Left renal pelvis (tissue), 4 donors: ENCODE measurements around the gene KCTD12. TPM values are rescaled to one million over a fixed set of nuclear protein-coding genes. Genes with fewer than 3 reads are reported as not detected.

ENCODE experiments used
- DNase-seq, 4 donors: peaks; one replicate each; pipeline ENCODE4 v3.0.0-alpha.2; 2013; ENCODE audit warnings: low read depth in 4 of 4, low spot score in 3 of 4
- polyA plus RNA-seq, 4 donors: library from polyadenylated mRNA; unstranded; fragments of 120-200 nt; gene quantifications; one replicate each; pipeline ENCODE4 v1.2.1, GENCODE V29; 2013; ENCODE audit not compliant: insufficient read length in 4 of 4

Gene KCTD12
- polyA plus RNA-seq, 4 donors: 90.1 to 218 (median 121) TPM

DNA sequence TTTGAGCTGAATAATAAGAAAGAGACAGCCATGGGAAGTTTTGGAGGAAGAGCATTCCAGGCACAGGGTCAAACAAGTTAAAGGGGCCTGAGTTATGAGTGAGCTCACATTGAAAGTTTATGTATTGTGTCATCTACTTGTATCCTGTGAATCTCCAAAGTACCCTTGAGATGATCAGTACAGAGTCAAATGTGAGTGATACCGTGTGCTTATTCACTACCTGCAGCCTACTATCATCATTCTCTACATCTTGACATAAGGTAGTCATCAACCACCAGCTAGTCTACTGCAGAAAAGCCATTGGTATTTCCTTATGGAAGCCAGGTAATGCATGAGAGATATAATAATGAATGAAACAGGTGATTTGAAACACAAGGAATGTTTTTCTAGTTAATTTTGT lies 3.0 kb upstream of the KCTD12 start:
- no peak for DNase-seq

DNA sequence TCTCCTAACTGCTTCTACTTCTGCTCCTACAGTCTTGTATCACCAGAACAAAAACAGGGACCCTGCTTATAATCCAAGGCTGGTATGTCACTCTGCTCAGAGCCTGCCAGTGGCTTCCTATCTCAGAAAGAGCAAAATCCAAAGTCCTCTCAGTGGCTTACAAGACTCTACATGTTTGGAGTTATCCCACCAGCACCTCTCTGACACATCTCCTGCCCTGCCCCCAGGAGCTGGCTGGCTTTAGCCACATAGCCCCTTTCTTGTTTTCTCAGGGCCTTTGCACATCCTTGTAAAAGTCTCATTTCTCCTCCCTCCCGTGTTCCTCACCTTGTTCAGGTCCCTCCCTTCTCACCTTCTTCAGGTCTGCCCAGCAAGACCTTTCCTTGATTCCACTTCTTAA lies 2.2 kb upstream of the KCTD12 start:
- DNase-seq: no peak

DNA sequence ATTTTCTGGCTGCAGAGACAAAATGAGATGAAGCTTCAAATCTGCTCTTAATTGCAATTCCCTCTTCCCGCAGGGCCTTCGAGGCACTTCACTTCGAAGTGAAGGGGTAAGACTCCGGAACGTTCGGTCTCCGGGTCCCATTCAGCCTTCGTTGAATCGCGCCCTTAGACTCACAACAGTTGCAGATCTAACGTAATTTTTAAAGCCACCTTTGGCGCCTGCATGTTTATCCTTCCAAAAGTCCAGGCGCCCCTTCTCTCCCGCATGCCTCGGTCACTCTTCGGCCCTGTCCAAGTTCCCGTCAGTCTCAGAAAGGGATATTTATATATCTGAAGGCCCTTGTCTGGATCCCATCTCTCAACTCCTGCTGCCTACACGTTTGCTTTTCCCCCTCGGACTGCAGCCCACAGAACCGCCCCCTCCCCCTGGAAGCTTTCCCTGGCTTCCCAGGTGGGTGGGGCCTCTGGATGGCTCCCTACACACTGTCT lies 915 bp upstream of the KCTD12 start:
- peak in 1 of 4 donors; percentile 20 for DNase-seq

DNA sequence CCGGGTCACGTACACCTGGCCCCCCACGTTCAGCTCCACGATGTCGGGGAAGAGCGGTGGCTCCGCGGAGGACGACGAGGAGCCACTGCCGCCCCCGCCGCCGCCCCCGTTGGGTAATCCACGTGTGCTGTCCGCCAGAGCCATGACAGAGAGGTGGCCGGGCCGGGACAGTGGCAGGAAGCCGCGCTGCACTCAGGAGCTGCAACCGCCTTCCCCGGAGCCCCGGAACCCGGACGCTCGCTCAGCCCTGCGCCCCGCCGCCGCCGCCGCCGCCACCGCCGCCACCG lies 257 bp downstream of the KCTD12 start:
- no peak for DNase-seq

DNA sequence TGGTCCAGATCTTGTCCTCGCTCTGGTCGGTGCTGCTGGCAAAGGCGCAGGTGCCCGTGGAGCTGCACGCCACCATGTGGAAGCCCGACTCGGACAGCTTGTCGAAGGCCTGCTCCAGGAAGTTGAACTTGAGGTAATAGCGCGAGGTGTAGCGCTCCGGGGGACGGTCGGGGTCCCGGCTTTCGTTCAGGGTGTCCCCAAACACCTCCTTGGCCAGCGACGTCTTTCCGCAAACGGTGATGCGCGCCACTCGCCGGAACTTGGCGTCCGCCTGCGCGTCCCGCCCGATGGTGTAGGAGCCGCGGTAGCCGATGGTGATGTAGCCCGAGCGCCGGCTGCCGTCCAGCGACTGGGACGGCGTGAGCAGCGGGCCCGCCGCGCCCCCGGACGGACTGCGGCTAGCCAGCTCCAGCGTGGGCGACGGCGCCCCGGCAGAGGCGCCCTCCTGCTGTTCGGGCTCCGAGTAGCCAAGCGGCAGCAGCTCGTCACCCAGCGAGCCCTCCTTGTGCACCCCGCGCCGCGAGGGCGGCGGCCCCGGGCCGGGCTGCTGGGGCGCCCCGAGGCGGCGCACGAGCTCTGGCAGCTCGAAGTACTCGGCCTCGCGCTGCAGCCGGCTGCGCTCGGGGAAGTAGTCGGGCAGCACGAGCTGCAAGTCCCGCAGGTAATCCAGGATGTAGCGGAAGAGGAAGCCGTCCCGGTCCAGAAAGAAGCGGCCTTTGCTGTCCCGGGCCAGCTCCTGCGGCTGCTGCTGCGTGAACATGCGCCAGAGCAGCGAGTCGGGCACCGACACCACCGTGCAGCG lies 801 bp downstream of the KCTD12 start:
- peak in 3 of 4 donors; percentile 56 to 58 (median 57) for DNase-seq

DNA sequence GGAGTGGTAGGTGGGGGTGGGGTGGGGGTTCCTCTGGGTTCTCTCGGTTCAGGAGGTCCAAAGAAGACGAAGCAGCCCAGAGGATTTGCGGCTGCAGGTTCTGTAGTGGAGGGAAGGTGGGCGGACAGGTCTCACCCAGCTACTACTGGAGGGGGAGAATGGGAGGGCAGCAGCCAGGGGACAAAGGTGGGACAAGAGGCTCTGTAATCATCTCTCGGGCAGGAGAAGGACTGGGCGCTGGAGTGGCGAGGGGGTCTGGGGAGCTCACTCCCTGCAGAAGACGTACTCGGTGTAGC lies 1.4 kb downstream of the KCTD12 start:
- no peak for DNase-seq

DNA sequence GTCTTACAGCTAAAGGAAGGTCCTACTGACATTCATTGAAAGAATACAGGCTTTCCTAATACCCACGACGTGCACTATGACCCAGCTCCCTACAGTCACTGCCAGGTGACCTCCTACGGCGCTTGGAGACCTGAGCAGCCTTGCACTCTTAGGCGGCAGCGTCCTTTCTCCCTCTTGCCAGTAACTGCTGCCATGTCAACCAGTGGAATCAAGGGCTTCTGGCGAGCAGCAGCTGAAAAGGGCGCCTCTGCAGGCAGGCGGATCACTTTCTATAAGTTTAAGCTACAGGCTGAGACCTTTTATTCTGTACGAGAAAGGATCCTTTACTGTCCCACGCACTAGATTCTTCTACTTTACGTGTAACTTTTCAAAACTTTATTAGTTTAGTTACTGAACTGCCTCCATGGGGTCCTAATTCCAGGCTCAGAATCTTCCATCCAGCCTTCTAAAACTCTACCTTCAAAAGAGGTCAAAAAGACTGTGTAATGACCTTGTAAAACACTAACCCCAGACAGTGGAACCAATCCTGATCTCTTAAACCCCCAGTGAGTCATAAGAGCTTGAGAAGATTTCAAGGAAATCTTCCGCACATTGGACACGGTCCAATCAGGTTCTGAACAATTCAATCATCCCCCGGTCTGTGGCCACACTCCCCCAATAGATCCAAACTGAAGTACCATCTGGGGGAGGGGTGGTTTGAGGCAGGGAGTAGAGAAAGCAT lies 1.9 kb downstream of the KCTD12 start:
- DNase-seq: peak in 1 of 4 donors; percentile 22

DNA sequence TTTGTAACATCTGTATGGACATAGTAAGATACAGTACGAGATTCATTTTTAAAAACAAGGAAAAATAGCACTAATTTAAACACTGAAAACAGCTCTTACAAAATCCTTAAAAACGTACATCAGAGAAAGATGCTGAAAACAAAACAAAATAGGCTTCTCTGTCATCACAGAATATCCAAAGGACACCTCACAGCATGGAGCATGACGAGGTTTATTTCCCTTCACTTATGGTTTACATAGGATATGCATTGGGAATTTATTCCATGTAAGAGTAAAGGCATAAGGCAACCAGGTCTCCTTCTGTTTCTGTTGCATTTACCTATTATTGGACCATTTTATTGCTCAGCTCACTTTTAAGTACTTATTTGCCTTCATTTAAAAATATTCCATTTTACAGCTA lies 3.0 kb downstream of the KCTD12 start:
- DNase-seq: no peak

DNA sequence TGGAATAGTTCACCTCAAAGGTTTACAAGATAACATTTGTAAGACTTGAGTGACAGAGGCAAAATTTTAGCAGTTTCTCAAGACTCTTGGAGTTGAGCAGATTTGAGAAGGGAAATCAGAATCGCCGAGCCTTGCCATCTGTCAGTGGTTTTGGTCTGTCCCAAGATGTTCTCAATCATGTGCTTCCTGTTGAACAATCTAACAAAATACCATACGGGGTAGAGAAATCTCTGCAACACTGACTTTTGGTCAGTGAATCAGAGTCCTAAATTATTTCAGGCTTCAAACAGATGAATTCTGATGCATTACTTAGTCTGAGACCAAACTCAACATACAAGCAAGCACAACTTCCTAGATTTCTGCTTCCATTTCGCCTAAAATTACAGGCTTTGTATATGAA lies 3.8 kb downstream of the KCTD12 start:
- DNase-seq: no peak

DNA sequence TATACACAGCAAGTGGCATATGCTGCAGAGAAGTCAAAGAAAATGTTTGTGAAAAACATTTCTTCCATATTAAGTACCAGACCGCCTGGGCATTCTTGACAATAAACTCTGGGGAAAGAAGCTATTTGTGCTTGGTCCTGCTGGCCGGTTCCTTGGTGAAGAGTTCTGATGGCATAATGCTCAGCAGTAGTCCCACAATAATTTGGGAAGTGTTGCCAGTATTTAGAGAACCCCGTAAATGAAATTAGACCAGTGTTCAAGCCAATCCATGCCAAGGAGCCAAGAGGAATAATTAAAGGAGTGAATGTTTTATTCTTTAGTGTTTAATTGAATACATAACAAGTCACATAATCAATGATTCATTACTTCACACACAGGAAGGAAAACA lies 6.3 kb downstream of the KCTD12 start:
- DNase-seq: no peak

DNA sequence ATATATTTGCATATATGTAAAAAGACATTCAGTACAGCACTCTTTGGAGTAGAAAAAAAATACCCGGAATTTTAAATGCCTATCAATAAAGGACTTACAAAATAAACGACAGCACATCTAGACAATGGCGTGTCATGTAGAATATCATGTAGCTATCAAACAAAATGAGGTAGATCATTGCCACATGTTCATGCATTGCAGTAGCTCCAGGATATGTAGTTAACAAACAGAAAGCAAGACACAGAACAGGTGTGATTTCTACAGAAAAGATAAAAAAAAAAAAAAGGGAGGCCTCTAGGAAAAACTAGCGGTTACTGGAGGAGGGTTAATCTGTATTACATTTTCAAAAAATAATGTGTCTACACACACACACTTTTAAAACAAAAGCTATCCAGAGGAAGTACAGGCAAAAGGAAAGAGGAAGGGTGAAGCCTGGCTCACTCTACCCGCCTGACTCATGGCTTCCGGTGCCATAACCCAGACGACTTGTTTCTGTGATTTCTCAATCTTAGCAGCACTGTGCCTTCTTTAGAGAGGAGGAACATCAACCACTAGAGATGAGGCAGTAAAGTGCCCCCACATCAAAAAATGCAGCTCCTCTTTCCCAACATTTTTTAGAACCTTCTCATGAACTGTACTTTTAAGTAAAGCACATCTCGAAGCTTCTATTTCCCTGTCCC lies 6.9 kb downstream of the KCTD12 start:
- no peak for DNase-seq

DNA sequence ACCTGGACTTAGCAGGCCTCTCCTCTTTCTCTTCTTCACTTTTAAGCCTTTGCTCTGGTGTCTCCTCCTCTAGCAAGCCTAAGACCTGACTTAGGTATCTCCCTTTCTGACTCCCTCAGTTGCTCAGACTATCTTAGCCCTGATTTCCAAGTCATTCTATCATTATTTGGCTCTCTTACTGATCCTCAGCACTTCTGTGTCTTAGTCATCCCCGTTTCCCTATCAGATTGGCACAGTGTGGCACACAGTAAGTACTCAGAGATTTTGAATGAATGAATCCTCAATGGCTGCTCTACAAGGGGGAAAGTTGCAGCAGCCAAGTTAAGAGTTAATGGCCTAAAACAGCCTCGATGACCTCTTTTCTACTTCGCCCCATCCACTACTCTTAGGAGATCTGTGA lies 8.2 kb downstream of the KCTD12 start:
- no peak for DNase-seq

DNA sequence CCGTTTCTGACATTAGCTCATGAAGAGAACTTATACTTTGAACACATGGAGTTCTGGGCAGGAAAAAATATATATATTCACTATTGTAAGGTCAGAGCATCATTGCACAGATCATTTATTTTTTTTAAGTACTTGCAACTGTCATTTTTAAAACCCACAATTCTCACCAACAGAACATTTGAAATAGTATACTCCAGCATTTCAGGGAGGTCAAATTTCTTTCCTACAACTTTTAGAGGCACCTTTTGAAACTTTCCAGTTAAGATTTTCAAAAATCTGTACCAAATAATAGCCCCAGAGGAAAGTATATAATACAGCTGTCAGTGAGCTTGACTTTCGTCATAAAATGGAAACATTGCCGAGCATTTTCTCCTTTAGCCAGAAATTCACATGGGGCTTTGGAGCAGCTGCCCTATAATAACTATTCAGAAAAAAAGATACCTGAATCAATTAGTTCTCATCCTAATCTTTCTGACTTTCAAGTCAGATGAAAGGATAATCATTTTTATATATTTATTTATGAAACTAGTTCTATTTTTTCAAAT lies 10.9 kb downstream of the KCTD12 start:
- no peak for DNase-seq

DNA sequence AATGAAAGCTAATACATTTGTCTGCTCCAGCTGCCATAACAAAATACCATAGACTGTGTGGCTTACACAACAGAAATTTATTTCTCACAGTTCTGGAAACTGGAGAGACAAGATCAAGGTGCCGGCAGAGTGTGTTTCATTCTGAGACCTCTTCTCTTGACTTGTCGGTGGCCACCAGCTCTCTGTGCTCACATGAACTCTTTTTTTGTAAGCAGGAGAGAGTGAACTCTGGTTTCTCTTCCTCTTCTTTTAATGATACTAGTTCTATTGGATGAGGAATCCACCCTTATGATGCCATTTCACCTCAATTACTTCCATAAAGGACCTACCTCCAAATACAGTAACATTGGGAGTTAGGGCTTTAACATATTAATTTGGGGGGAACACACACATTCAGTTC lies 11.7 kb downstream of the KCTD12 start:
- no peak for DNase-seq

DNA sequence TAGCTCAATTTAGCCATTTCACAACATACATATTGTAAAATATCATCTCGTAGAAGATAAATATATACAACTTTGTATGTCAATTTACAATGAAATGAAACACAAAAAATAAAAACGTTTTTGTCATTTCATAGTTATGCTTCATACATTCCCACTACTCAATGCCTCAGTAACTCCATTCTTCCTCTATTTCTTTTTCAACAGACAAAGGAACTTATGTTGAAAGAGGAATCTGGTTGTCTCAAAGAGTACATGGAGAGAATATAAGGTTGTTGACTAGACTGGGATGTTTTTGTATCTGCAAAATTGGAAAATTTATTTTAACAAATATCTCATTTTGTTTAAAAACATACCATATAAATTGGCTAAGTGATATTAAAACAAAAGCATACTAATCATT lies 12.8 kb downstream of the KCTD12 start:
- DNase-seq: no peak

DNA sequence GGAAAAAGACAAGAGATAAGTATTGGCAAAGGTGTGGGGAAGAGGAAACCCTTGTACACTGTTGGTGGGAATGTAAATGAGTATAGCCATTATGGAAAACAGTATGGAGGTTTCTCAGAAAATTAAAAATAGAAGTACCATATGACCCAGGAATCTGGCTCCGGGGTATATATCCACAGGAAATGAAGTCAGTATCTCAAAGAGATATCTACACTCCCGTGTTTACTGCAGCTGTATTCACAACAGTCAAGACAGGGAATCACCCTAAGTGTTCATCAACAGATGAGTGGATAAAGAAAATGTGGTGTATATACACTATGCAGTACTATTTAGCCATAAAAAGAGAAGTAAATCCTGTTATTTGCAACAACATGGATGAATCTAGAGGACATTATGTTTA lies 13.5 kb downstream of the KCTD12 start:
- no peak for DNase-seq

DNA sequence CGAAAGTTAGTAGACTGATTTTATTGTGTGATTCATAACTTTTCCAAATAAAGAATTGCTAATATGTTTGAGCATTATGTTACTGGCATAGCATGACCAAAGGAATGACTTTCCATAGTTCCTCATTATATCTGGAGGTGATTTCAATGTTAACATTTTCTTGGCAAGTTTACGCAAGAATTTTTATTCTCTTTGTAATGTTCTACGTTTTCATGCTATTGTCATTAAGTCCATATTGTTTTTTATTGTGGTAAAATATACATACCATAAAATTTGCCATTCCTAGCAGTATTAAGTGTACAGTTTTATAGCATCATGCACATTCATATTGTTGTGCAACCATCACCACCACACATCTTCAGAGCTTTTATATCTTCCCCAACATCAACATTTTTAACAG lies 14.8 kb downstream of the KCTD12 start:
- DNase-seq: no peak

DNA sequence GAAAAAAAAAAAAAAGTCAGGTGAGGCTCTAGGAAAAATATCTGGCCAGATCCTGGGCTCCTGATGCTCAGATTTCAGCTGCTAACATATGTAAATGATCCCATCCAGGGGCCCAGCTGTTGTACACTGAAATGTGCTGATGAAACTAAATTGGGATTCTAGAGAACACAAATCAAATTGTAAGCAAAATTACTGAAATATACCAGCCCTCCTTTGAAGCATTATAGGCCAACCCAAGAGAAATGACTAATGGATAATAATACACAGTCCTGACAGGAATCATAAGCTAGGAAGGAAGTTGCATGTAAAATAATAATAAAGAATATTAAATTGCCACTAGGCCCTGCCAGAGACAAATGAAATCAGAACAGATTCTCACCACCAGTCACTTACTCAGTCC lies 17.8 kb downstream of the KCTD12 start:
- no peak for DNase-seq

DNA sequence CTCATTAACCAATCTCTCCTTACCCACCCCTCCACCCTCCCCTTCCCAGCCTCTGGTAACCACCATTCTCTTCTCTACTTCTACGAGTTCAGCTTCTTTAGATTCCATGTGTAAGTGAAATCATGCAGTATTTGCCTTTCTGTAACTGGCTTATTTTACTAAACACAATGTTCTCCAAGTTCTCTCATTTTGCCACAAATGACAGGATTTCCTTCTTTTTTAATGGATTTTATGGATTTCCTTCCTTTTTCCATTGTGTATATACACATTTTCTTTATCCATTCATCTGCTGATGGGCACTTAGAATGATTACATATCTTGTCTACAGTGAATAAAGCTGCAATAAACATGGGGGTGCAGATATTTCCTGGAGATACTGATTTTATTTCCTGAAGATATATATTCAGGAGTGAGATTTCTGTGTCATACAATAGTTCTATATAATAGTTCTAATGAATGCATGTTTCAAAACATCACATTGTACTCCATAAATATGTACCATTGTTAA lies 20.2 kb downstream of the KCTD12 start:
- no peak for DNase-seq

DNA sequence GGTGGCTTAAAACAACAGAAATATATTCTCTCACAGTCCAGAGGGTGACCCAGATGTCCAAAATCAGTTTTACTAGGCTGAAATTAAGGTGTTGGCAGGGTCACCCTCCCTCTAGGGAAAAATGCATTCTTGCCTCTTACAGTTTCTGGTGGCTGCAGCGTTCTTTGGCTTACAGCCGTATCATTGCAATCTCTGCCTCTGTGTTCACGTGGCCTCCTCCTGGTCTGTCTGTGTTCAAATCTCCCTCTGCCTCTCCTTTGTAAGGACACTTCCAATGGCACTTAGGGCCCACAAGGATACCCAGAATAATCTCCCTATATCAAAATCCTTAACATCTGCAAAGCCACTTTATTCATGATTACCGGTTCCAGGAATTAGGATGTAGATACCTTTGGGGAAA lies 21.1 kb downstream of the KCTD12 start:
- no peak for DNase-seq

DNA sequence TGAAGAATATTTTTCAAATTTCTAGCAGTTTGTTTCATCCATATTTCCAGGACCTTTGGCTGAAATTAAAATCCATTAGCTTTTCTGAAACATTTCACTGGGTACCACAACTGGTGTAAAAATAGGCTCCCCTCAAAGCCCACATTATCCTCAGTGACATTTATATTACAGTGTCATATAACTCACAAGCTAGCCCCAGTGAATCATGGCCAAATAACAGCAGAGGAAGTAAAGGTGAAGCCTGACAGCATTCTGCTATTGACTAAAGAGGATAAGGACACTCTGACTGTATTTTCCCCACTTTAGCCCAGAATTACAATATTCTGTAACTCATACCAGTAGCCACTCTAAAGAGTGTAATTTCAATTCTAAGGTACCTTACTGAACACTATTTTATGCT lies 21.9 kb downstream of the KCTD12 start:
- no peak for DNase-seq

DNA sequence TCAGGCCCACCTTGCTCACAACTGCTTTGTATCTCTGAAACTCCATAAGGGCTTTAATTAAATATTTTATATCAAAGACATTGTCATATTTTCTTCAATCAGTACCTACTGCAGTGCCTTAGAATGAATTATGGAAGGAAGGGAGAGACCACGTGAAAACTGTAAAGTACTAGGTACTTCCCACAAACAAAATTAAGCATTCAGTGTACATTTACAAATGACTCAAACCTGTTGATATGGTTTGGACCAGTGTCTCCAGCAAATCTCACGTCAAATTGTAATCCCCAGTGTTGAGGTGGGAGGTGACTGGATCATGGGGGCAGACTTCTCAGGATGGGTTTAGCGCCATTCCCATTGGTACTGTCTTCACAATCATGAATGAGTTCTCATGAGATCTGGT lies 23.2 kb downstream of the KCTD12 start:
- DNase-seq: no peak
